Lung (tissue), 12 donors: ENCODE results near the gene PLEKHA4. TPM values are rescaled to one million over a fixed set of nuclear protein-coding genes. Genes with fewer than 3 reads are reported as not detected.

Experiments used
- ATAC-seq: fragments of 200-7000 bp; cut with Tn5 transposase; one replicate; pipeline ENCODE4 v1.9.1; 2020; ENCODE audit warnings: moderate number of reproducible peaks; ENCODE audit not compliant: insufficient read depth, low FRiP score
- DNase-seq, 3 donors: peaks; one replicate each; pipeline ENCODE4 v3.0.0-alpha.2; 2013 to 2017
- H3K27ac ChIP-seq, 2 donors: one replicate each; pipeline ENCODE4 v1.5.1; 2013; ENCODE audit warnings: mild to moderate bottlenecking in 2 of 2, moderate library complexity in 2 of 2, control low read depth in 1 of 2, inconsistent platforms in 1 of 2, low read depth in 1 of 2, low read length in 1 of 2
- H3K27me3 ChIP-seq, 3 donors: one replicate each; pipeline ENCODE4 v1.5.1; 2013; ENCODE audit warnings: low read length in 2 of 3; ENCODE audit not compliant: control insufficient read depth in 3 of 3, insufficient read depth in 3 of 3
- H3K36me3 ChIP-seq, 4 donors: one replicate each; pipeline ENCODE4 v1.5.1; 2013; ENCODE audit warnings: low read length in 4 of 4, mild to moderate bottlenecking in 1 of 4, moderate library complexity in 1 of 4; ENCODE audit not compliant: control insufficient read depth in 4 of 4, insufficient read depth in 4 of 4
- H3K4me1 ChIP-seq, 5 donors: one replicate each; pipeline ENCODE4 v1.5.1; 2013; ENCODE audit warnings: low read length in 5 of 5, mild to moderate bottlenecking in 2 of 5, moderate library complexity in 1 of 5; ENCODE audit not compliant: control insufficient read depth in 5 of 5, insufficient read depth in 5 of 5
- H3K4me3 ChIP-seq: one replicate; pipeline ENCODE4 v1.5.1; 2013; ENCODE audit warnings: mild to moderate bottlenecking, control low read depth, moderate library complexity
- H3K9ac ChIP-seq, 2 donors: one replicate each; pipeline ENCODE4 v1.5.1; 2013; ENCODE audit warnings: low read length in 2 of 2, control low read depth in 1 of 2; ENCODE audit not compliant: insufficient read depth in 1 of 2
- H3K9me3 ChIP-seq, 4 donors: one replicate each; pipeline ENCODE4 v1.5.1; 2013; ENCODE audit warnings: low read length in 3 of 4, mild to moderate bottlenecking in 1 of 4, moderate library complexity in 1 of 4; ENCODE audit not compliant: control insufficient read depth in 4 of 4, insufficient read depth in 3 of 4
- WGBS, 2 donors: extraction: QIAGEN DNeasy Blood & Tissue Kit; methylation state at CpG; one replicate each; pipeline ENCODE4 v1.1.7; 2013; 5-methylcytosine and 5-hydroxymethylcytosine counted together
- polyA plus RNA-seq, 2 donors: library from polyadenylated mRNA; stranded (reverse); fragments of 200-250 nt; gene quantifications; one replicate each; pipeline ENCODE4 v1.2.1, GENCODE V29; 2013
- total RNA-seq, 2 donors: library from RNA; depleted of rRNA in 1 of 2; stranded (reverse); fragments of >200 nt in 1 of 2; gene quantifications; one replicate each; pipeline ENCODE4 v1.2.1, GENCODE V29; 2014 to 2021
- TF ChIP-seq, protein P1 (sequence below): IDR thresholded peaks from 2 replicates; pipeline ENCODE4 v1.5.1; 2012; ENCODE audit warnings: mild to moderate bottlenecking; ENCODE audit errors: control extremely low read depth, extremely low read depth
- donor health status: control.
- donor health status: control.
- donor health status: Bipolar disorder and iron deficiency.
- donor health status: healthy.
- donor health status: DM: yes; HTN: yes; CAD: no.

PLEKHA4 gene
- total and polyA plus RNA-seq, 4 donors, result 8.4 to 57.7 (median 20.7) TPM

DNA sequence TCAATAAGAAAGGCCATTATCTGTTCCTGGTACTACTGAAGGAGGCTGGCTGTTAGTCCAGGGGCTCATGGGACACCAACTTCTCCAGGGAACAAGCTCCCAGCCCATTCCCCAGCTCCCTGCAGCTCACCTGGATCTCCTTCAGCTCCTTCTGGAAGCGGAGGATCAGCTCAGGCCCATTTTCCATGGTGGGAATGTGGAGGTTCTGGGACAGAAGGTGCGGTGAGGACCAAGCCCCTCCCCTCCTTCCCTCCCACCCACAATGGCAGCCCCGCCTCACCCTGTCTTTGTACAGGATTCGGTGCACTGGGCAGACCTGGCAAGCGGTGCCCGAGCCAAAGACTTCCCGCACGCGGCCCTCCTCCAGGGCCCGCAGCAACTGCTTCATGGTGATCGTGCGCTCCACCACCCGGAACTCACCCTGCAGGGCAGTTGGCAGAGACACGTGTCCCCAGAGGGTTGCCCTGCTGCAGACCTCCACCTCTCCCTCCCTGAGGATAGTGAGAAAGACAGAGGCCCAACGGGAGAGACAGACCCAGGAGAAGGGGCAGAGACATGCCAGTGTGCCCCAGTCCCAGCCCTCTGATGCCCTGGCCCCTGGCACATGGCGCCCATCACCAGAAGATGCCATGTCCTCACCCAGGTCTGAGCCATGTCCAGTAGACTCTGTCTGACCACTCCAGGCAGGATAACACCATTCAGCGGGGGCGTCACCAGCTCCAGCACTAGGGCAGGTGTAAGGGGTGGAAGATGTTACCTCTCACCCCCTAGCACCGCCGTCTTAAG, 71.9 kb downstream of the PLEKHA4 start:
- WGBS, 2 donors, result 92 to 93% methylated on average over 20 of the region's 20 CpGs
- peaks cover 0 to 6% (median 0%) of the 10 kb centered on the region in 4 donors for H3K36me3 ChIP-seq
- H3K4me3 ChIP-seq, result no peak overlapping the region
- TF ChIP-seq, protein P1, sequence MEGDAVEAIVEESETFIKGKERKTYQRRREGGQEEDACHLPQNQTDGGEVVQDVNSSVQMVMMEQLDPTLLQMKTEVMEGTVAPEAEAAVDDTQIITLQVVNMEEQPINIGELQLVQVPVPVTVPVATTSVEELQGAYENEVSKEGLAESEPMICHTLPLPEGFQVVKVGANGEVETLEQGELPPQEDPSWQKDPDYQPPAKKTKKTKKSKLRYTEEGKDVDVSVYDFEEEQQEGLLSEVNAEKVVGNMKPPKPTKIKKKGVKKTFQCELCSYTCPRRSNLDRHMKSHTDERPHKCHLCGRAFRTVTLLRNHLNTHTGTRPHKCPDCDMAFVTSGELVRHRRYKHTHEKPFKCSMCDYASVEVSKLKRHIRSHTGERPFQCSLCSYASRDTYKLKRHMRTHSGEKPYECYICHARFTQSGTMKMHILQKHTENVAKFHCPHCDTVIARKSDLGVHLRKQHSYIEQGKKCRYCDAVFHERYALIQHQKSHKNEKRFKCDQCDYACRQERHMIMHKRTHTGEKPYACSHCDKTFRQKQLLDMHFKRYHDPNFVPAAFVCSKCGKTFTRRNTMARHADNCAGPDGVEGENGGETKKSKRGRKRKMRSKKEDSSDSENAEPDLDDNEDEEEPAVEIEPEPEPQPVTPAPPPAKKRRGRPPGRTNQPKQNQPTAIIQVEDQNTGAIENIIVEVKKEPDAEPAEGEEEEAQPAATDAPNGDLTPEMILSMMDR, result no peak
- ATAC-seq, result no peak
- H3K27ac ChIP-seq, result peak overlapping the region in 1 of 2 donors; percentile 58
- H3K27me3 ChIP-seq, result no peaks in the 10 kb centered on the region
- peaks cover 0 to 12% (median 3%) of the 10 kb centered on the region in 5 donors for H3K4me1 ChIP-seq
- H3K9ac ChIP-seq, result no peak overlapping the region
- no peak for DNase-seq
- no peaks in the 10 kb centered on the region for H3K9me3 ChIP-seq

DNA sequence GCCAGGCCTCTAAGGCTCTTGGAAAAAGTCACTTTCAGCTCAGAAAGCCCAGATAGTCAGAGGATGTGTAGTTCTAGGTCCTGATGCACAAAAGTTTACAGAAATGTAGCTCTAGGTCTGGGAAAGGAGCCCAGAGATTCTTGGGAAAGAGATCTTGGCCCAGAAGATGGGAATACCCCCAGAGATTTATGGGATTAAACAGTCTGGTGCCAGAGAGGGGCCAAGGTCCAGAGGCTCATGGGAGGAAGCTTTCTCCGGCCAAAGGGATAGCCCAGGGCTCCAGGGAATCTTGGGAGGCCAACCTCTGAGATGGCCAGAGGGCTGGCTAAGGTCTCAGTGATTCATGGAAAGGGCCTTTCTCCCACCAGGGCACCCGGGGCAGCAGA, 72.7 kb downstream of the PLEKHA4 start:
- Histone ChIP-seq H3K27ac (peak overlapping the region; percentile 35 to 36), H3K9ac (peak overlapping the region; percentile 25 to 47), H3K36me3 (peaks cover 0 to 3% (median 0%) of the 10 kb centered on the region in 4 donors), H3K4me1 (peaks cover 0 to 12% (median 3%) of the 10 kb centered on the region in 5 donors), H3K4me3 (no peak overlapping the region), H3K27me3 (no peaks in the 10 kb centered on the region), H3K9me3 (no peaks in the 10 kb centered on the region)
- no peak for ATAC-seq
- DNase-seq, result no peak
- TF ChIP-seq, protein P1, result no peak
- 71 to 81% methylated on average over 2 of the region's 2 CpGs for WGBS, 2 donors

DNA sequence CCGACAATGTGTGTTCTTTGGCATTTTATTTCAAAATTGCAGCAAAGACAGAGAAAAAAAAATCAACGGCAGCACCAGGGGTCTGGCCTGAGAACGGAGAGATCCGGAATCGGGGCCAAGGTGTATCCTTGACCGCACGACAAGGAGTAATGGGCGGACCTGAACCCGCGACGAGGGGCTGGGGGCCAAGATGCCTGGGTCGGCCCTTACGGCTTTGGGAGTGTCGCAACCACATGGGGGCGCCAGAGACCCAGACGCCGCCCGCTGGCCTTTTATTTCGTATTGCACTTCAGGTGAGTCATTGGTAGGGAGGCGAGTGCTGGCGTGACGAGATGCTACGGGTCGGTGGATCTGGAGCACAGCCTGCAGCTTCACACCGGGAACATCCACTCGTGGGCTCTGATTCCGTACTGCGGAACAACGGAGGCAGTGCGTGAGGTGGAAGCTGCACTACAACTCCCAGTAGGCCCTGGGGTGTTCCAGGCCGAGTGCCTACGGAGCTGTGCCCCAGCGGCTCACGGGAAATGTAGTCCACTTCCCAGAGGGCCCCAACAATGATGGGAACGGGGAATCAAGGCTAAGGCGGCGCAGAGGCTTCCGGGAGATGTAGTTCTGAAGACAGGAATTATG, 73.2 kb downstream of the PLEKHA4 start:
- DNase-seq, result peak; percentile 95 to 97 (median 97)
- peak; percentile 97 for ATAC-seq
- H3K27ac ChIP-seq, result peak overlapping the region; percentile 51 to 62
- peak overlapping the region; percentile 35 for H3K4me3 ChIP-seq
- H3K27me3 ChIP-seq, result no peaks in the 10 kb centered on the region
- 2 to 3% methylated on average over 38 of the region's 38 CpGs for WGBS, 2 donors
- peak overlapping the region; percentile 55 to 95 for H3K9ac ChIP-seq
- H3K9me3 ChIP-seq, result no peaks in the 10 kb centered on the region
- peaks cover 0 to 2% (median 0%) of the 10 kb centered on the region in 4 donors for H3K36me3 ChIP-seq
- TF ChIP-seq, protein P1, result peak; percentile 81
- H3K4me1 ChIP-seq, result peaks cover 0 to 12% (median 3%) of the 10 kb centered on the region in 5 donors
